ENCODE data around the gene DAGLA.

GRCh38 chr11:61766353-61766841 lies 86.2 kb downstream of the DAGLA start:
- no peak for TF ChIP-seq POLR2A (IDR thresholded peaks at IDR 0.05)
- TF ChIP-seq, protein P1, sequence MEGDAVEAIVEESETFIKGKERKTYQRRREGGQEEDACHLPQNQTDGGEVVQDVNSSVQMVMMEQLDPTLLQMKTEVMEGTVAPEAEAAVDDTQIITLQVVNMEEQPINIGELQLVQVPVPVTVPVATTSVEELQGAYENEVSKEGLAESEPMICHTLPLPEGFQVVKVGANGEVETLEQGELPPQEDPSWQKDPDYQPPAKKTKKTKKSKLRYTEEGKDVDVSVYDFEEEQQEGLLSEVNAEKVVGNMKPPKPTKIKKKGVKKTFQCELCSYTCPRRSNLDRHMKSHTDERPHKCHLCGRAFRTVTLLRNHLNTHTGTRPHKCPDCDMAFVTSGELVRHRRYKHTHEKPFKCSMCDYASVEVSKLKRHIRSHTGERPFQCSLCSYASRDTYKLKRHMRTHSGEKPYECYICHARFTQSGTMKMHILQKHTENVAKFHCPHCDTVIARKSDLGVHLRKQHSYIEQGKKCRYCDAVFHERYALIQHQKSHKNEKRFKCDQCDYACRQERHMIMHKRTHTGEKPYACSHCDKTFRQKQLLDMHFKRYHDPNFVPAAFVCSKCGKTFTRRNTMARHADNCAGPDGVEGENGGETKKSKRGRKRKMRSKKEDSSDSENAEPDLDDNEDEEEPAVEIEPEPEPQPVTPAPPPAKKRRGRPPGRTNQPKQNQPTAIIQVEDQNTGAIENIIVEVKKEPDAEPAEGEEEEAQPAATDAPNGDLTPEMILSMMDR (IDR thresholded peaks at IDR 0.05) = no peak
